HL-60 (cell line): ENCODE results near the gene MILR1.
A peak's percentile ranks its signal among the peaks of the same experiment; 100 is the strongest.

Experiments used
- DNase-seq, 2 experiments: peaks; one replicate each; pipeline ENCODE4 v3.0.0-alpha.2; 2010 to 2020; ENCODE audit warnings: low read depth in 1 of 2, low spot score in 1 of 2
- H3K27ac ChIP-seq: fragments of 250-450 bp; sonication (Bioruptor Pico); replicated peaks from 2 replicates; pipeline ENCODE4 v1.5.1; 2020; ENCODE audit warnings: mild to moderate bottlenecking, moderate library complexity
- H3K27me3 ChIP-seq: fragments of 250-450 bp; sonication (Bioruptor Pico); 2 replicates; pipeline ENCODE4 v1.5.1; 2021; ENCODE audit warnings: mild to moderate bottlenecking, moderate library complexity; ENCODE audit not compliant: insufficient read depth, poor library complexity, severe bottlenecking
- H3K4me3 ChIP-seq: replicated peaks from 2 replicates; pipeline ENCODE4 v1.5.1; 2011; ENCODE audit warnings: mild to moderate bottlenecking, control low read depth, low read length; ENCODE audit not compliant: insufficient read depth
- GABPA ChIP-seq: IDR thresholded peaks from 2 replicates; pipeline ENCODE4 v1.6.1; 2012; ENCODE audit warnings: low read depth
- POLR2AphosphoS5 ChIP-seq: IDR thresholded peaks from 2 replicates; pipeline ENCODE4 v1.6.1; 2012; ENCODE audit warnings: low read depth
- SPI1 ChIP-seq: IDR thresholded peaks from 2 replicates; pipeline ENCODE4 v1.6.1; 2012; ENCODE audit warnings: low read depth, mild to moderate bottlenecking, borderline replicate concordance
- TF ChIP-seq, protein P1 (sequence below): IDR thresholded peaks from one replicate; pipeline ENCODE4 v1.5.1; 2011; ENCODE audit warnings: low read length, control low read depth, inconsistent platforms; ENCODE audit not compliant: insufficient read depth
- TF ChIP-seq, protein P2 (sequence below): IDR thresholded peaks from 2 replicates; pipeline ENCODE4 v1.6.1; 2012; ENCODE audit warnings: low read depth; ENCODE audit not compliant: insufficient replicate concordance

The MILR1 gene

GRCh38 chr17:64499805-64500486 lies 51.0 kb downstream of the MILR1 start:
- peak in 1 of 2 experiments; percentile 53 for DNase-seq
- Histone ChIP-seq H3K27ac (no peak overlapping the region), H3K4me3 (no peak overlapping the region), H3K27me3 (no peaks in the 10 kb centered on the region)
- TF ChIP-seq, protein P1, sequence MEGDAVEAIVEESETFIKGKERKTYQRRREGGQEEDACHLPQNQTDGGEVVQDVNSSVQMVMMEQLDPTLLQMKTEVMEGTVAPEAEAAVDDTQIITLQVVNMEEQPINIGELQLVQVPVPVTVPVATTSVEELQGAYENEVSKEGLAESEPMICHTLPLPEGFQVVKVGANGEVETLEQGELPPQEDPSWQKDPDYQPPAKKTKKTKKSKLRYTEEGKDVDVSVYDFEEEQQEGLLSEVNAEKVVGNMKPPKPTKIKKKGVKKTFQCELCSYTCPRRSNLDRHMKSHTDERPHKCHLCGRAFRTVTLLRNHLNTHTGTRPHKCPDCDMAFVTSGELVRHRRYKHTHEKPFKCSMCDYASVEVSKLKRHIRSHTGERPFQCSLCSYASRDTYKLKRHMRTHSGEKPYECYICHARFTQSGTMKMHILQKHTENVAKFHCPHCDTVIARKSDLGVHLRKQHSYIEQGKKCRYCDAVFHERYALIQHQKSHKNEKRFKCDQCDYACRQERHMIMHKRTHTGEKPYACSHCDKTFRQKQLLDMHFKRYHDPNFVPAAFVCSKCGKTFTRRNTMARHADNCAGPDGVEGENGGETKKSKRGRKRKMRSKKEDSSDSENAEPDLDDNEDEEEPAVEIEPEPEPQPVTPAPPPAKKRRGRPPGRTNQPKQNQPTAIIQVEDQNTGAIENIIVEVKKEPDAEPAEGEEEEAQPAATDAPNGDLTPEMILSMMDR, result no peak
- TF ChIP-seq, protein P2, sequence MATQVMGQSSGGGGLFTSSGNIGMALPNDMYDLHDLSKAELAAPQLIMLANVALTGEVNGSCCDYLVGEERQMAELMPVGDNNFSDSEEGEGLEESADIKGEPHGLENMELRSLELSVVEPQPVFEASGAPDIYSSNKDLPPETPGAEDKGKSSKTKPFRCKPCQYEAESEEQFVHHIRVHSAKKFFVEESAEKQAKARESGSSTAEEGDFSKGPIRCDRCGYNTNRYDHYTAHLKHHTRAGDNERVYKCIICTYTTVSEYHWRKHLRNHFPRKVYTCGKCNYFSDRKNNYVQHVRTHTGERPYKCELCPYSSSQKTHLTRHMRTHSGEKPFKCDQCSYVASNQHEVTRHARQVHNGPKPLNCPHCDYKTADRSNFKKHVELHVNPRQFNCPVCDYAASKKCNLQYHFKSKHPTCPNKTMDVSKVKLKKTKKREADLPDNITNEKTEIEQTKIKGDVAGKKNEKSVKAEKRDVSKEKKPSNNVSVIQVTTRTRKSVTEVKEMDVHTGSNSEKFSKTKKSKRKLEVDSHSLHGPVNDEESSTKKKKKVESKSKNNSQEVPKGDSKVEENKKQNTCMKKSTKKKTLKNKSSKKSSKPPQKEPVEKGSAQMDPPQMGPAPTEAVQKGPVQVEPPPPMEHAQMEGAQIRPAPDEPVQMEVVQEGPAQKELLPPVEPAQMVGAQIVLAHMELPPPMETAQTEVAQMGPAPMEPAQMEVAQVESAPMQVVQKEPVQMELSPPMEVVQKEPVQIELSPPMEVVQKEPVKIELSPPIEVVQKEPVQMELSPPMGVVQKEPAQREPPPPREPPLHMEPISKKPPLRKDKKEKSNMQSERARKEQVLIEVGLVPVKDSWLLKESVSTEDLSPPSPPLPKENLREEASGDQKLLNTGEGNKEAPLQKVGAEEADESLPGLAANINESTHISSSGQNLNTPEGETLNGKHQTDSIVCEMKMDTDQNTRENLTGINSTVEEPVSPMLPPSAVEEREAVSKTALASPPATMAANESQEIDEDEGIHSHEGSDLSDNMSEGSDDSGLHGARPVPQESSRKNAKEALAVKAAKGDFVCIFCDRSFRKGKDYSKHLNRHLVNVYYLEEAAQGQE, result no peak
- no peak; the same call in 1 of the 2 replicates for TF ChIP-seq POLR2AphosphoS5

DNA sequence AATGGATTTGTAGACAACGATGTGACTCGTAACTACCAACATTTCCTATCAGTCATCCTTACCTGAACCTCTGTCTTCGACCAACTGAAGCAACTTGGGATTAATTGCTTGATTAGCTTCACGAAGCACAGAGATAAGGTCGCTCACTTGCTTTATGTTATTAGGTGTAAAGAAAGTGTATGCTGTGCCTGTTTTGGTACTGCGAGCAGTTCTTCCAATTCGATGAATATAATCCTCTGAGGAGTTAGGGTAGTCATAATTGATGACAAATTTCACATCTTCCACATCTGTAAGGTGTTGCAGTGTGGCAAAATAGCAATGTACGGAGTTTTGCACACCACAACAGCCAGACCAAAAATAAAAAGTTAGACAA lies 51.6 kb downstream of the MILR1 start:
- Histone ChIP-seq H3K27ac (no peak overlapping the region), H3K27me3 (no peaks in the 10 kb centered on the region), H3K4me3 (no peak overlapping the region)
- TF ChIP-seq SPI1, result no peak
- TF ChIP-seq, protein P1, result no peak
- peak in 1 of 2 experiments; percentile 39 for DNase-seq

GRCh38 chr17:64500862-64501765 lies 52.2 kb downstream of the MILR1 start:
- TF ChIP-seq POLR2AphosphoS5 (peak; percentile 22; the same call in 1 of the 2 replicates), SPI1 (no peak)
- Histone ChIP-seq H3K4me3 (no peak overlapping the region), H3K27ac (no peak overlapping the region), H3K27me3 (no peaks in the 10 kb centered on the region)
- DNase-seq, result peak in 1 of 2 experiments; percentile 47

GRCh38 chr17:64502021-64502420 lies 53.1 kb downstream of the MILR1 start:
- no peak overlapping the region for H3K27ac ChIP-seq
- DNase-seq, result peak in 1 of 2 experiments; percentile 38
- no peak overlapping the region for H3K4me3 ChIP-seq
- no peaks in the 10 kb centered on the region for H3K27me3 ChIP-seq
- TF ChIP-seq, protein P2, result no peak
- TF ChIP-seq, protein P1, result no peak
- no peak for TF ChIP-seq GABPA
- no peak for TF ChIP-seq POLR2AphosphoS5
- TF ChIP-seq SPI1, result no peak
